Stimulated activated CD4-positive, alpha-beta T cell treated with anti-CD3 and anti-CD28 coated beads, Interleukin-12 subunit alpha, Interleukin-12 subunit beta, amount 100 ng/mL, for 4 hours (primary cell): ENCODE results near the gene INKA2.

ENCODE experiments used
- DNase-seq: peaks from one replicate; pipeline ENCODE4 v3.0.0-alpha.2; 2020

The INKA2 gene

DNA sequence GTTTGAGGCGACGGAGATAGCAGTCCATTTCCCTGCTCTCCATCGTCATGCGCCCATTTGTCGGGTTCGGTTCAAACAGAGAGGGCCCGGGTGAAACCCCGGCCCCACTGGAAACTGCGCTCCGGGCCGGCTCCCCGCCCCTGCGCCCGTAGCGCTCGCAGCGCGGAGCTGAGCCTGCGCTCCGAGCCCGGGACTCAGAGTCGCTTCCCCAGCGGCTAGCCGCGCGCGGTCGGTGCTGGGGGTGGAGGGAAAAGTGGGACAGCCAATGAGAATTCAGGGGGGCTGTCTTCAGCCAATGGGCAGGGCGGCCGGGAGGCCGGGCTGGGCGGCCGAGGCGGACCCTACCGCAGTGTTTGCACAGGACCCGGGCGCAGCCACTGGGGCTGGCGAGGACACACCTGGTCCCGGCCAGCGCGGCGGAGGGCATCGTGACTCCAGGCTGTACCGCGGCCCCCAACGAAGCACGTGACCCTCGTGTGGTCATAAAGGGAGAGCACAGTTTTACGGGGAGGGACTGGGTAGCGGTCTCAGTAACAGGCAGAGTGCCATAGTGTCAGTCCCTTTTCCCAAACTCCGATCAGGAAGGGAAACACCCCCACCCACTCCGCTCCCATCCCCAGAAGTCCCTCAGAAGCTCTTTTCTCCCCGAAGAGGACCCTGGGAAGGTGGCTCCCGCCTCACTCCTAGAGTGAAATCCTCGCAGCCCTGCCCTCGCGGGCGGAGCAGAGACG is at the start of gene INKA2:
TSS of gene INKA2 (minus strand) at position 202 of the 731 bp plus-strand sequence. CDS start at position 49, 153 bp downstream.
- peak; percentile 71 for DNase-seq

DNA sequence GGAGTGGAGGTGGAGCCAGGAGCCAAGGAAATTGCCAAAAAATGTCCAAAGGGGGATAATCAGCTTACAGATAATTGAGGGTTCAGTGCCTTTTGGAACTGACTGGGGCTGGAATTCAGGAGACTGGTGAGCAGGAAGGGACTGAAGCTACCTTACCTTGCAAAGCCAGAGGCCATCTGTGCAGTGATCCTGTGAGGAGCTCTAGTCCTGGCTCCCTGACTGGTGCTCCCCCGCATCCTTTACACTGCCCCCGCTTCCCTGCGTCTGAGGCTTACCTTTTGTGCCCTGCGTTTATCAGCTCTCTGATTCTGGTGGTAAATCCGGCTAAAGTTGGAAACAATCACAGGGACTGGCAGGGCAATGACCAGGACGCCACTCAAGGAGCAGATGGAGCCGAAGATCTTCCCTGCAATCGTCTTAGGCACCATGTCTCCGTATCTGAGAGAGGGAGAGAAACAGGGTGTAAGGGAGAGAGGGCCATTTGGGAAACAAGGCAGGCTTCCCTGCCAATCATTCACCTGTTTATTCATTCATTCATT is 47.5 kb upstream of the INKA2 start:
- DNase-seq = no peak

DNA sequence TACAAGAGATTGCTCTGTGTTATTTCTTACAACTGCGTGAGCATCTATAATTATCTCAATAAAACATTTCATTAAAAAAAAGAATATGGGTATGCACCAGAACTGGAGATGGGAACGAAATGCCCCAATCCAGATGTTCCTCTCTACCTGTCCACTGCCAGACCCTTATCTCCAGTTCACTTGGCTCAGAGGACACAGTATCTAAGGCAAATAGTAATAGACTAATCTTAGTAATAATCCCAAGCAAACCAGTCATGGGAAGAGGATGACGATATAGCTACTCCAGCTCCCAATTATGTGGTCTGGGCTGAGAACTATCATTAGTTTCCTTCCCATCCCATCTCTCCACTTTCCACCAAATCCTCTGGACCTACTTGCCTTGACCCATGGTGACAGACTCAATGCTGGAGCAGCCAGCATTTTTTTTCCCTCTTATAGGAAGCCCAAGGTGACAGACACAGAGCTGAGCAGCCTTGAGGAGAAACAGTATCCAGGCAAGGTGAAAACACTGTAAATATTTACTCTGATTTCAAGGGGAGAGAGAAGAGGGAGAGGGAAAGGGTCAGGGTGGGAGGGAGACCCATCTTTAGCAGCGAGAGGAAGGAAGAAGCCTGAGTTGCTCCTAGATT is 45.2 kb upstream of the INKA2 start:
- no peak for DNase-seq

DNA sequence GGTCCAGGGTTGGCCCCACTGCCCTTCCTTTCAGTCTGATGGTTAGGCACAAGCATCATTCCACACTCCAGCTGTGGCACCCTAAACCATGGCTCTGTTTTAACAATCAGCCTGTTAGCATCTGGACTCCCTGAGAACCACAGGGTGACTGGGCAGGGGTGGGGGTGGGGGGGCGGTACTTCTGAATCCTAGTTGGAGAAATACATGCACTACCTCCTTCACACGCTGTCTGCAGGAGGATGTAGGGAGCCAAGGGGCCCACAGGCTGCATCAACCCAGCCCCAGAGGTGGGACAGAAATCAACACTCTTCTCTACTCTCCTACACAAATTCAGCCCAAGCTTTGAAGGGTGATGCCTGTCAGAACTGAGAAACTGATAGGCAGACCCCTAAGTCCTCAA is 40.4 kb upstream of the INKA2 start:
- DNase-seq = no peak

DNA sequence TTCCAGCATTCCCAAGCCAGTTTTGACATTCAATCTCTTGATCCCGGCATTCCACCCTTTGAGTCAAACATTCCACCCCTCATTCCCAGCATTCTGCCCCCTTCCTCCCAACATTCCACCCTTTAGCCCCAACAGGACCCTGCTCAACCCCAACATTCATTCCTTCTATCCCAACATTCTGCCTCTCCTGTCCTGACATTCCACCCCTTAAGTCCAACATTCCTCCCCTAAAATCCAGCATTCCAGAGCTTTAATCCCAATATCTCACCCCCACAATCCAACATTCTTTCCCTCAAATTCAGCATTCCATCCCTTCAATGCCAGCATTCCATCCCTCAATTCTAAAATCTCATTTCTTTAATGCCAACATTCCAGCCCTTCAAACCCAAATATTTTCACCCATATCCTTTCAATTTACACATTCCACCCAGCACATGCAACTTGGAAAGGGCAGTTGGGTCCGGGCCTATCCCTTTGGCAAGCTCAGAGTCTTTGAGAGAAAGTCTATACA is 39.4 kb upstream of the INKA2 start:
- DNase-seq = no peak

DNA sequence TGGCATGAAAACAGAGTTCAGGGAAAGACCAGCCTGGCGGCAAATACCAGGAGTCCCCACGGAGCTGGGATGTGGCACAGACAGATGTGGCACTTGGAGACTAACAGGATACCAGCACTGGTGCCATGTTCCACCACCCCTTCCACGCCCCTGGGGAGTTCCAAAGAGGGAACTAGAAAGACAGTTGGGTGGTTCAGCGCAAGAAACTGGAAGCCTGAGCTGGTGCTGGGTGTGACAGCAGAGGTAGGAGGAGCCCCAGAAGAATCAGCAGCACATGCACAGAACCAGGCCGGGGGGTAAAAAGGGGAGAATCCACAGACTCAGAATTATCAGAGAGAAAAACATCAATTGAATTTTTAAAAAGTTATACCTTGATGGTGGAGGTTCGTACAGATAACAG is 38.9 kb upstream of the INKA2 start:
- no peak for DNase-seq

DNA sequence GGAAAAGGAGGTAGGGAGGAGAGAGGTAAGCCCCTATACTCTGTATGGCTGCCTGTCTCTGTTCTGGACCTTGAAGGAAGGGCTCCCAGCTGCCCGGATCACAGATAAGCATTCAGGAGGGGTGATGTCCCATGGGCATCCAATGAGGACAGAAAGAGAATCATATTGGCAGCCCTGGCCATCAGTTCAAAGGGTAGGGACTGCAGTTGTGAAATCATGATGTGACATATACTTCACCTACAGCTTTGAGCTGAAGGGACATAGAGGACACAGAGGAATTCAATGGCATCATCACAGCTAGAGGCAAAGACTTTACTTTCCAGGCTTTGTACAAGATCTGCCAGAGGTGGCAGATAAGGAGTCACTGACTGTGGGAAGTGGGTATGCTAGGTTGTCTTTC is 38.1 kb upstream of the INKA2 start:
- no peak for DNase-seq

DNA sequence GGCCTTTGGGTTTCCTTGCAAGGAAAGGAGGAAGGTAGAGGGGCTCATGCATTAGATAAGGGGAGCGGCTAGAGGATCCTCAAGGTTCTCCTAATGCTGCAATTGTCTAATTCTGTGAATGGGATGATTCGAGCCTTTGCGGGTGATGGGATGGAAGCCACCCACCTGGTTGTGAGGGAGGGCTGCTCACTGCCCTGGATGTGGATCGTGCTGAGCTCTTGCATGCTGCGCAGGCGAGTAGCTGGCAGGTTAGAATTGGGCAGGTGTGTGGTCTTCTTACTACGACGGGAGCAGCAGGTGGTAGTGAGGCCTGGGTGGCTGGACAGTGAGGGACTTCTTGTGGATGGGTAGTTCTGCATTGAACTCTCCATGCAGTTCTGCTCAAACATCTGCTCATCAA is 37.7 kb upstream of the INKA2 start:
- DNase-seq = no peak

DNA sequence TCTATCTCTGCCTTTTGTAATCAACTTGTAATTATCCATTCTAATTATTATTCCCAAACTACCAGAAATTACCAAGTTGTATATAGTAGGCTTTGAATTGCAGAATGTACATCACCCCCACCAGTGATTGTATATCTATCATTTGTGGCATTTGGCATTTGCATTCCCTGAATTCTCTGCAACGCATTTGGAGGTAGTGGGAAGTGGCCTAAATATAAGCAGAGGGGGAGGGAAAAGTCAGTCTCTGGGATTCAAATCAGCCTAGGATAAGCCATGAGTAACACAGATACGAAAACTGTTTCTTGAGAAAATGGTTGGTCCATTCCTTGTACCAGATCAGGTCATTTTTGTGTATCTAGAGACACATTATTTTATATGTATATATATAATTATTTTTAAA is 37.2 kb upstream of the INKA2 start:
- DNase-seq = no peak

DNA sequence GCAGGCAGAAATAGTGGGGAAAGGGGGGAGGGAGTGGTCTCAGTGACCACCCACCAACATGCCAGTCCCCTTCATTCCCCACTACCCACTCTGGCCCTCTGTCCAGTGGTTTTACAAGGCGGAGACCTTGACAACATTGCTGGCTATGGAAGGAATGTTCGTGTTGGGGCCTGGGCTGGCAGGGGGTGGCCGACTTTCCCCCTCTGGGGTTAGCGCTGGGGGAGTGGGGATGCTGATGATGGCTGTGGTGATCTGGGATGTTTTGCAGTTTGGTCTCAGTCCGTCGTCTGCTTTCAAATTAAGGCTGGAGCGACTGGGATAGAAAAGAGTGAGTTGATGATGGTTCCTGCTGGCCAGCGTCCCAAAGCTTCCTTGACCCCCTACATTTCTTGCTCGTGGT is 36.8 kb upstream of the INKA2 start:
- no peak for DNase-seq

DNA sequence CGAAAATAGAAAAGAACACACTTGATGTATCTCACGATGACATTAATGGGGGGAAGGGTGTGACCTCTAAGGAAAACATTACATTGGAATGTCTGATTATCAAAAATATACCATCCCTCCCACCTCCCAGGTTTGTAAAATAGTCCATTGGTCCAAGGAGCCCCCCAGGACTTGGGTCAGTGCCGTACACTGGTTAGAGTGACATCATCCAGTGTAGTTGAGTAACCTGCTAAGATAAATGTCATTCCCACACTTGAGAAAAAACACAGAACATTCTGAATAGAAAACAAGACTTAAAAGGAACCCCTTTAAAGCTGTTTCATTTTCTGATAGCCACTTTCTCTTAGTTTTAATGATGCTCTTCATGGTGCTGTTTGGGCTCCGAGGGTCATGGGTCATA is 31.7 kb upstream of the INKA2 start:
- DNase-seq = no peak

DNA sequence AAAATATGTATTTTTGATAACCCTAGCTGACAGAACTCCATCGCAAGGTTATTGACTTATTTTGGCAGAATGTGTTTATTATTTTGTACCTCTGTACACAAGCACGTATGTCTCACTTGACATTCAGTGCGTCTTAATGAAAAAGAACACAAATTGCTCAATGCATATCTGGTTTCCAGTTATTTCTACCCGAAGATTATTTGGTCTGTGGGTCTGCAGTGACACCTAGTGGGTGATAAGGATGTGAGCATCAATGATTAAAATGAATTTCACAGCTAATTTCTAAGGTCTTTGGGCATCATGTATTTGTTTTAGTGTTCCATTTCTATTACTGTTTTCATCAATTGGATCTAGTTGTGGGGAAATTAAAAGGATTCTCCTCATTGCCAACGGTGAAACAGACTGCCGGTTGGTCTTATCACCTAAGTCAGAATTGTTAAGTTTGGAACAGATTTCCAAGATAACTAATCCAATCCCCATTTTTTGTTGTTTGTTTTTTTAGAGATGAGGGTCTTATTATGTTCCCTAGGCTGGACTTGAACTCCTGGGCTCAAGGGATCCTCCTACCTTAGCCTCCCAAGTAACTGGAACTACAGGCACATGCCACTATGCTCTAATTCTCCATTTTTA is 30.4 kb upstream of the INKA2 start:
- DNase-seq = no peak

DNA sequence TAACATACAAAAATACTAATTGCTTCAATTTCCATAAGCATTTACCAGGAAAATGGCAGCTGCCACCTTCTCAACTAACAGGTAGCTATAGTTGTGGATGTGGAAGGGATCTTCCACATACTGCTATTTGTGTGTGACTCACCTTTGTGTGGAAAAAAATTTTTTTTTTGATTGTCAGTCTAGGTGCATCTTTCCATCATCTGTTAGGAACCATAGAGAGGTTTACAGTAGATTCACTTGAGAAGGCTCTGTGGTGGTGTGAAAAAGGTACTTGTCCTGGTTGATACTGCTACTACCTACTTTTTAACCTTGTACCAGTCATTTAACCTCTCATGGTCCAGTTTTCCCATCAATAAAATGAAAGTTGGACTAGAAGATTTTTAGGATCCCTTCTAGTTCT is 29.4 kb upstream of the INKA2 start:
- DNase-seq = no peak

DNA sequence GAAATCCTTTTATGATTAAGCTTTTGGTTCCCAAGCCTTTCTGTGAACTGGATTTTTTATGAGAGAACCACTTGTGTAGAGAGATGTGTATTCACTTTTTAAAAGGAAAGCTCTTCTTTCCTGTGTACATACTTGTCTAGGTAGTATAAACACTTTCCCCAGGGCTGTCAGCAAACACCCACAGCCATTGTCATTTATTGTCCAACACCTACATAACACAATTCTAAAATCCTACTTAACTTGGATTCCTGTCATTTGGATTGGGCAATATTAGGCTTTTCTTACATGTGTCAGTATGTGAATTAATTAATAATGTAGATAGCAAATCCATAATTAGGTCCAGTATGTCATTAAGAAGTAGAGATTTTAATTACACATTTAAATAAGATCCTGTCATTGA is 28.8 kb upstream of the INKA2 start:
- DNase-seq = no peak

DNA sequence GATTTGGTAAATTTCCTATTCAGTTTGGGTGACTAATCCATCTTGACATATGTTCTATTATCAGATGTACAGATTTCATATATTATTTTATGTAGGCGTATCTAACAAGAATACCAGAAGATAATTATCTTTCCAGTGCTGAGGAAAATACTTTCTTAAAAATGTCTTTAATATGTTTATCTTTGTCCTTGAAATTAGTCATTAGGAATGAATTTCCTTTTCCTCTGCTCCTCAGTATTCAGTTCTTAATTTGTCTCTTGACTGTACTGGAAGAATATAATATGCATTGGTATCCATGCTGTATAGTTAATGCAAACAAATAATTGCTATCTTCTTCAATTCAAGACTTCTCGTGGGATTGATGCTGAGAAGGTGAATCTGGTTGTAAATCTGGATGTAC is 23.1 kb upstream of the INKA2 start:
- no peak for DNase-seq

DNA sequence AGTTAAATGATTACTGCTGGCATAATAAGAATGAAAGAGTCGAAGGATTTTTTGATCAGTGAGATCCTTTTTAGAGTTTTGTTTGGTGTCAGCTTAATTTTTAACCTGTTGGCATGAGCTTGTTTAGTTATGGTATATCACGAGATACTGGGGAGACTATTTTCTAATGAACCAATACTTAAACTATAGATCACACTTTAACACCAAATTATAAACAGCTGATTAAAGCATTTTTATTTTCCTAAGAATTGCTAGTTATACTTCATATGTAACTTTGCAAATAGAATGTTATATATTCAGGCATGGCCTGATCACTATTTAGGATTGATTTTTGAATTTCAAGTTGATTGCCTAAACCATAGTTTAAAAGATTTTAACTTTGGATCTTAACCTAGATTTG is 22.5 kb upstream of the INKA2 start:
- no peak for DNase-seq

DNA sequence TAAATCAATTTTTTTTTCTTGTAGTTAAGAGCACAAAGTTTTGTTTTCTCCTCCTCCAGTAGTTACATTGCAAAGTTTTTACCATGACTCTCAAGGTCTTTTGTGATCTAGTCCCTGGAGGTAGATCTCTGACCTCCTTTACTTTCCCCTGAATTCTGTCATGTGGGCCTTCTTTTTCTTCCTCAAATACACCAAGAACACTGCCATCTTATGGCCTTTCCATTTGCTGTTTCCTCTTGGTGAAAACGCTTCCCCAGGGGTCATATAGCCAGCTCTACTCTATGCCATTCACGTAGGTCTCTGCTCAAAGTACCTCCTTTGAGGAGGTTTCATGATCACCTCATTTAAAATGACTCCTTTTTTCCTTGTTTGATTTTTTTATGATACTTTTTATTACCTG is 19.2 kb upstream of the INKA2 start:
- no peak for DNase-seq

DNA sequence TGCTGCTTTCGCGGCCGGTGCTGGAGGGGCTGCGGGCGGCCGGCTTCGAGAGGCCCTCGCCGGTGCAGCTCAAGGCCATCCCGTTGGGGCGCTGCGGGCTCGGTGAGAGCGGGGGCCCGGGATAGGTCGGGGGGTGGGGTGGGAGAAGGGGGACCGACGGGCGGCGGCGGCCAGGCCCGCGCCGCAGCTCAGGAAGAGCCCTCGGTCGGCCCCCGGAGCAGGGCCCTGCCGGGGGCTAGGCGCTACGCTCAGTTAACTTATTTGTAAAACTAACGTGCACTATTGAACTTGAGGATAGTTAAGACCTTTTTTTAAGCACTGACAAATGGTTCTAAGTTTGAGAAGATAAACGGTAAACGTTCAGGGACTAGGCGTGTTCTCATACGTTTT is 16.9 kb upstream of the INKA2 start:
- DNase-seq = no peak

DNA sequence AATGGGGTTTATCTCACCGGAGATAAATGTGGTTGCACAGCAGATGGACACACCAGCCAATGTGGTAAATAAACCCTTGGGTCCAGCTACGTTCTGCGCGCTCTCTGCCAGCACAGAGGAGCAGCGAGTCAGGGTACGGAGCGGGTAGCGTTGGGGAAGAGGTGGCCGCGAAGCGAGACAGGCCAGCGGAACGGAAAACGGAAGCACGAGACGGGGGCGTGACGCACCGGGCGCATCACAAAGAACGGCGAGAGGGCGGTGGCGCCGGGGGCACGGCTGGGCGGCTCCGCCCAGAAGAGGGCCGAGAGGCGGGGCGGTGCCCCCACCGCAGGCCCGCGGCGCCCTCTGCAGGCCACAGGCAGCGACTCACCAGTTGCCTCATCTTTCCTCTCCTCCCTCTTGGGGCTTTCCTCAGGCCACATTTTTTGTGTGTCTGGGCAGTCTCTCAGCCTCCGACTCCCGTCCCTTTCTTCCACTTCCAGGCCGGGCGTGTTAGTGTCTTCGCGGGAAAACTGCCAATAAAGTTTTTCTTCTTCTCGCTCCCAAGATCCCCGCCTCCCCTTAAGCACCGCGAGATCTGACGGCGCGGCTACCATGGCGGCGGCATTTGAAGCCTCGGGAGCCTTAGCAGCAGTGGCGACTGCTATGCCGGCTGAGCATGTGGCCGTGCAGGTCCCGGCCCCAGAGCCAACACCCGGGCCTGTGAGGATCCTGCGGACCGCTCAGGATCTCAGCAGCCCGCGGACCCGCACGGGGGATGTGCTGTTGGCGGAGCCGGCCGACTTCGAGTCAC is 16.3 kb upstream of the INKA2 start, which contains the start of gene DDX20:
TSS of gene DDX20 (plus strand) at position 571 of the 793 bp plus-strand sequence. CDS start at position 595, 24 bp downstream.
- DNase-seq = peak; percentile 89

DNA sequence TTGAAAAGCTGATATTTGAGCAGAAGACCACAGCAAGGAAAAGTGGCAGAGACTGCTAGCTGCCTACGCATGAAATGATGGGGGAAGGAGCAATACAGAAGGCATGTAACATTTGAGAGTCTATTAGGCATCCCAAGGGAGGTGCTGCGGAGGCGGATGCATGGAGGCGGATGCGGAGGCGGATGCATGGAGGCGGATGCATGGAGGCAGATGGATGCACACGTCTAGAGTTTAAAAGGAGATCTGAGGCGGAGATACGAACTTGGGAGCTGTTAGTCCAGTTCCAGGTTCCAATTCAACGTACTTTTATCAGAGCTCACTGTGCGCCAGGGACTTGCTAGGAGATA is 15.8 kb upstream of the INKA2 start:
- peak; percentile 17 for DNase-seq

DNA sequence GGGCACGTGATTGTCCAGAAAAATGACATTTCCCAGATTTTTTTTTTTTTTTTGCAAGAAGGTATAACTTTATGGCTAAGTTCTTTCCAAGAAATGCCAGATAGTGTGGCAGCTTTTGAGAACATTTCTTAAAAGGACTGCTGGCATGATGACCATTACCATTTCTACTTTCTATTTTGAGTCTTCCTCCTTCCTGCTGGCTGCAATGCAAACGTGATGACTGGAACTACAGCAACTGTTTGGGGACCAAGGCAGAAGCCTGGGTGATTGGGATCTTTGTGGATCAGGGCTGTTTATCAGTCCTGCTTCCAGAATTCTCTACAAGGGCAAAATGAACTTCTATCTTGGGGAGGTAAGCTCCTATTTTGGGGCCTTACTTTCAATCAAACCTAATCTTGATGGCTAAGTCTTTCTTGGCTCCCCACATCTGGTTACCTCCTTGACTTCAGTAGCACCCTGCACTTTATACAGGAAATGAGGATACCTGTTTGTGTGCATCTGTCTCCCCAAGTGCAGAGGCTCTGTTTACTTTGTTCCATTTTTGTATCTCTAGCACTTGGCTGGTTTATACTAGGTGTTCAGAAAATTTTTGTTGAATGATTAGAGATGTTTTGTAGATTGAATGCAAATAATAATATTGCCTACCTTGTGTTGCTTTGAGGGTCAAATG is 12.8 kb upstream of the INKA2 start:
- no peak for DNase-seq

DNA sequence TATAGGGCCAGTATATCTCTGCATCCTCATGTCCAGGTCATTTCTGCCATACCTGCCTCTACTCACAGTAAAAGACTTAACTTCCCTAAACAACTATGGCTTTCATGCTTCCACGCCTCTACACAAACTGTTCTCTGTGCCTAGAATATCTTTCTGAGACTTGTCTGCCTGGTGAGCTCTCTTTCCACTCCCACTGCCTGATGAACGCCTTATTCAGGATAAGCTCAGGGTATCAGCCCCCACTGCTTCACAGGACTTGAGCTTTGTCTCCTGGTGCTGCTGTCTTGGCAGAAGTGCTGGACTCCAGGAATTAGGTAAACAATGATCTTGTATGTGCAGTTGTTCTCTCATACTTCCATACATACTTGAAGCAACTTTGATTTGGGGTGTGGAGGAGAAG is 11.7 kb upstream of the INKA2 start:
- no peak for DNase-seq

DNA sequence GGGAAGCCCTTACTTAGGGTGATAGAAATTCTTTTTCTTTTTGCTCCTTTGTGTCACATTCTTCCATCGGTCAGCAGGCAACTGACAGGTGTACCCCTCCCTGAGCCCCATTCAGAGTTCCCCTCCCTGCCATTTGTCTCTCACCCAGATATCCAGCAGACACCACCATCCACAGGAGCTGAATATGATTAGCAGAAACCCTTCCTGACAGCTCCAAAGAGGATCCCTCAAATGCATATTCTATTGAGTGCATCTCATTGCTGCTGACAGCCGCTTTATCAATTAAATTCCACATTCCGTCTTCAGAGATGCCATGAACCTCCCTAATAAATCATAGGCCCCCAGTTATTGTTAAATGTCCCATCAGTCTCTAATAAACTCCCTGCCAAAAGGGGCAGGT is 10.4 kb upstream of the INKA2 start:
- no peak for DNase-seq
